Left lobe of liver (tissue), 2 donors: ENCODE results near the gene HSPG2. TPM values are rescaled to one million over a fixed set of nuclear protein-coding genes. Genes with fewer than 3 reads are reported as not detected.
"Not testable (repeated sequence)": the region's sequence is repeated elsewhere in the genome, so short reads cannot be mapped to it uniquely, and the experiment has no call there.

Experiments
- ATAC-seq: fragments of 200-7000 bp; cut with Tn5 transposase; one replicate; pipeline ENCODE4 v1.9.1; 2020; ENCODE audit warnings: mild to moderate bottlenecking, moderate library complexity
- DNase-seq: peaks from one replicate; pipeline ENCODE4 v3.0.0-alpha.2; 2020; ENCODE audit warnings: low spot score
- total RNA-seq: library from RNA; stranded (reverse); gene quantifications from one replicate; pipeline ENCODE4 v1.2.1, GENCODE V29; 2021
- donor health status: DM: no; HTN: no; CAD: no; lungs with moderate emphysema.
- donor health status: DM: no; HTN: yes; CAD: no.

Gene HSPG2
- total RNA-seq, 1 donor from 2014 or later: 50.8 TPM

- ATAC-seq: no peak
- DNase-seq: no peak
Measured at GRCh38 chr1:21935393-21935804, 1.7 kb downstream of the HSPG2 start.

DNA sequence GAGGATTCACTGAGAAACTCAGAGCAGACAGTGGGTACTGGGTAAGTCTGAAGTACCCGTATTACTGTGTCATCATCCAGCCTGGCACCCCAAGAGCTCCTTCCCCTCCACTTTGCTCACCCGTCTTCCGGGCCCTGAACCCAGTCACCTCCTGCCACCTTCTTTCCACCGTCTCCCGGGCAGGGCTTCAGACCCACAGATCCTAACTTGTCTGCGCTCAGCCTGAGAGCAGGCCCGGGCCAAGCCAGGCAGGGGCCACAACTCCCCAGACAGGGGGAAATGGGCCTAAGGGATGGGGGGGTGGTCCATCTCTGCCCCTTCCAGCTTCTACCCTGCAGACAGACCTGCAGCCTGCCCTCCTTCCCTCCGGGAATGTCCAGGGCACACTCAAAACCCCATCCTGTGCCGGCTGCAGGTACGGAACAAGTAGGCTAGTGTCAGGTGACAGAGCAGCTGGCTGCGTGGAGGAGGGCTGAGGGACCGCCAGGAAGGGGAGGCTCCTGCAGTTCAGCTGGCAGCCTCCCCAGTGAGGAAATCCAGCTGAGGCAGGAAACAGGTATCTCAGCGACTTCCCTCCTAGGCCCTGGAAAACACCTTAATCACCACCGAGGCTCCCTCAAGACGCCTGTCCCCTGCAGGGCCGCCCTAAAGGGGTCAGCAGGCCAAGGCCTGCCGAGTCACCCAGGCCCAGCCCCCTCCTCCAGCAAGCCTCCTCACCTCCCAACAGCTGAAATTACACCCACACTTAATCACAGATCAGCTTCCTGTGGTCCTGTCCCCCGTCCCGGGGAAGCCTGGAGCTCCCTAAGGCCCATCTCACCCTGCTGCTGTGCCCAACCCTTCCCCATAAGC, 3.5 kb downstream of the HSPG2 start:
- ATAC-seq (peak; percentile 18), DNase-seq (peak; percentile 54)

- DNase-seq (no peak), ATAC-seq (no peak)
Measured at GRCh38 chr1:21932127-21932526, 5.0 kb downstream of the HSPG2 start.

DNA sequence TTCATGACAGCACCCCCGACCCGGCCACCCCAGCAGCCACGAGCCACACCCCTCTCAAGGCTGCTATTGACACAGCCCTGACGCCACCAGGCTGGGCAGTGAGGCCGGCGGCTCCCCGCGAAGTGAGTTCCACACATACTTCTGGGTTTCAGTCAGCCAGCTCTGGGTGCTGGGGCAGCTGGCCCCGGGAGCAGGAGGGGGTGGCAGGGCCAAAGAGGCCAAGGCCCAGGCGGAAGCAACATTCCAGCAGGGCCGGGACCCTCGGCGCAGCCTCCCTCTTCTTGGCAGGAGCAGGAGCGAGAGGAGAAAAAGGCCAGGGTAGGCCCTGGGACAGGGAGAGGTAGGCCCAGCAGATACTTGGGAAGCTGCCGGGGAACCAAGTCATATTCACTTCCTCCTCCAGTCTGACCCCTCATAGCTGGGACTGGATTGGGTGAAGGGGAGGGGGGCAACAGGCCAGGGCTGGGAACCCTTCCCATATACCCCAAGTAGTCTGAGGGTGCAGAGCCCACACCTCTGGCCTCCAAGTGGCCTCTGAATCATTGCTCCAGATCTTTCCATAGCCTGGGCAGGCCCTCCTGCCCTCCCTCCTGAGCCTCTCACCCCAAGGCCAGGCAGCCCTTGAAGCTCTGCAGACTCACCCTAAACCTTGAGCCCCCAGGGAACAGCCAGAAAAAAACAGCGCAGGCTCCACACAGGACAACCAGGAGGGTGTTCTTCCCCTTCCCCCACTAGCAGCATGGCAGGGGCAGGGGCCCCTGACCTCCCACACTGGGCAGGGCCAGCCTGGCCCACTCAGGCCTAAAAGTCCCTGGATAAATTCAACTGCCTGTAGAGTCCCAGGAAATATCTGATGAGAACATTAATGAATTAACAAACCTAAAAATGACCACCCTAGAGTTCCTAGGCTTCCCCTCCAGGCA, 5.7 kb downstream of the HSPG2 start:
- DNase-seq (no peak), ATAC-seq (peak; percentile 33)

- DNase-seq: no peak
- no peak for ATAC-seq
Measured at GRCh38 chr1:21930629-21931170, 6.4 kb downstream of the HSPG2 start.

DNA sequence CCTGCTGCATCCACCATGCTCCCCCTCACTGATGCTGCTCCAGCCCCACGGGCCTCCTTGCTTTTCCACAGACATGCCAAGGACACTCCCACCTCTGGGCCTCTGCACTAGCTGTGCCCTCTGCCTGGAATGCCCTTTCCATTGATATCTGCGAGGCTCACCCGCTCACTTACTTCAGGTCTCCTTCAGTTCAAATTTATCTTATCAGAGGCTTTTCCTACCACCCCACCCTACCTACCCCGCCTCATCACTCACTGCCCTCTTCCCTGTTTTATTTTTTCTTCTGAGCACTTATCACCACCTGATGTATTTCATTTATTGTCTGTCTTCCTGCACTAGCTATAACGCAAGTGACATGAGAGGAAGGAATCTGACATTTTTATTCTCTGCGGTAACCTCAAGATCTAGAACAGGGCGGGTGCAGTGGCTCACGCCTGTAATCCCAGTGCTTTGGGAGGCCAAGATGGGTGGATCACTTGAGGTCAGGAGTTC, 7.0 kb downstream of the HSPG2 start:
- ATAC-seq: no peak
- DNase-seq: no peak

GRCh38 chr1:21927533-21928237, 9.4 kb downstream of the HSPG2 start:
- DNase-seq: no peak
- no peak for ATAC-seq

DNA sequence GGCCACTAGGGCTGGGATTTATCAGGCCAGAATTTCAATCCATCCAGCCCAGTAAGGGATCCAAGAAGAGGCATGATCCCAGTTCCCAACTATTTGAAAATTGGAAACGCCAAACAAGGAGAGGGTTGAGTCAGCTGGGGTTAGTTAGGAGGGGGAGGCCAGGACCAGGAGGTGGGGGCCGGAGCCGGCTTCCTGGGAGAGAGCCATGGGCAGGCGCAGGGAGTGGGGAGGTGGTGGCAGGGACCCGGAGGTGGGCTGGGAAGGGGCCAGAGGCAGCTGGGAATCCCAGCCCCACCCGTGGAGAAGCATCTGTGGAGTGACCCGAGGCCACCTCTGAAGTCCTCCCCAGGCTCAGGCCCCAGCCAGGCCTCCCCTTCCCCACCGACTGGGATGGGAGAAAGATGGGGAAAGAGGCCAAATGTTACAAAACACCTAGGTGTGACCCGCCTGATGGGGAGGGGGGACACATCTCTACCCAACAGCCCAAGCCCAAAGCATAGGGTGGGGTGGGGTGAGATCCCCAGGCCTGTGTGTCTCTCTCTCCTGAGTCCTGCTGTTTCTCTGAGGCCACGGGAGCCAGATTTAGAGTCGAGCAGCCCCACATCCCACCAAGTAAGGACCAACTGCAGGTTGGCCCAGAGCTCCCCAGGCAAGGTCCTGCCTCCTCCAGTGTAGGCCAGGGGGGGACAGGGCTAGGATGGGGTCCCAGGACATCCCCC, 10.1 kb downstream of the HSPG2 start:
- no peak for ATAC-seq
- DNase-seq: no peak

DNA sequence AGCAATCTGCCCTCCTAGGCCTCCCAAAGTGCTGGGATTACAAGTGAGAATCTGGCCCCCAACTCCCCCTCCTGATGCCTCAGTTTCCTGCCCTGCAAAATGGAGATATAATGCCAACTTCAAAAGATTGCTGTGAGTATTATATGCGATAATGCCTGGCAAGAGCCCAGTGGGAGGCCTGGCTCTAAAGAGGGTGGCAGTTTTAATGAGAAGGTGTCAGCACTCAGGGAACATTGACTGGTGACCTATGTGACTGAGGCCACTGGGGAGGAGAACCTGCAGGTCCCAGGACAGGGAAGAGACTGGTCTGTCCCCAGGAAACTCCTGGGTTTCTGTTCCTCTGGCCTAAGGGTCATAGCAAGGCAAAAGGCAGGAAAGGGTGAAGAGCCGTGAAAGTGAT, 11.0 kb downstream of the HSPG2 start:
- ATAC-seq: no peak

GRCh38 chr1:21925334-21925940, 11.7 kb downstream of the HSPG2 start:
- DNase-seq (no peak), ATAC-seq (no peak)

More for the DNA sequence above, 11.0 kb downstream of the HSPG2 start:
- DNase-seq: no peak

DNA sequence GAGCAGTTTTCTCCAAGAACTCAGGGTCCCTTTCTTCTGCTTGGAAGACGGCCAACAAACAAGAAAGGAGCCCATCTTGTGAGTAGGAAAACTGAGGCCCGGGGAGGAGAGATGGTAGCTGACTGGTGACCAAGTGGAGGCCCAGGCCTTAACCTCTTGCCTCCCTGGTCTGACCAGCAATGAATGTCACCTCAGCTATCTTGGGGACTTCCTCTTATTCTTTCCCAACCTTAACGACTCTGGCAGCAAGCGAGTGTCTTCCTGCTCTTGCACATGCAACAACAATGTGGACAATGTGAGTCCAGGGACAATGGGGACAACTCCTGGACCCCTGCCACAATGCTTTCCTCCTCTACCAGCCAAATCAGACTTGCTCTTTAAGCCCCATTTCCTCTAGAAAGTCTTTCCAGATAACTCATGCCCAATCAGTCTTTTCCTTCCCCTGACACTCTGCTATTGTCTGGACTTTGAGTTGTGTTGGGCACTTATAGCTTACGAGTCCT, 12.6 kb downstream of the HSPG2 start:
- ATAC-seq (peak; percentile 55), DNase-seq (no peak)

- no peak for ATAC-seq
- no peak for DNase-seq
Measured at GRCh38 chr1:21922090-21923013, 14.8 kb downstream of the HSPG2 start.

GRCh38 chr1:21921100-21921875, 15.8 kb downstream of the HSPG2 start:
- no peak for DNase-seq
- no peak for ATAC-seq

DNA sequence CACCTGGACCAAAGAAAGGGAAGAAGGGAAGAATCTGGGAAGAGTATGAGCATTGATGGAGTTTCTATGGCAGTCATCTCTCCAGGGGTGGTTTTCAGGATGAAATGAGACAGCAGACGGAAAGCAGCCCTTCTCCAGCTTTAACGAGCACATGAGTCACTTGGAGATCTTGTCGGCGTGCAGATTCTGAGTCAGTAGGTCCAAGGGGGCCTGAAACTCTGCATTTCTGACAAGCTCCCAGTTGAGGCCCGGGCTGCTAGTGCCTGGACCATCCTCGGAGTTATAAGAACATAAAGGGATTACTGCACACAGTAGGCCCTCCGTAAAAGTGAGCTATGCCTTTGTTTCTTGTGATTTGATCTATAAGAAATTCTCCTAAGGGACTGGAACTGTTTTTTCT, 17.6 kb downstream of the HSPG2 start:
- ATAC-seq (no peak), DNase-seq (no peak)

GRCh38 chr1:21917239-21917631, 19.9 kb downstream of the HSPG2 start:
- not testable (repeated sequence) for ATAC-seq, DNase-seq

DNA sequence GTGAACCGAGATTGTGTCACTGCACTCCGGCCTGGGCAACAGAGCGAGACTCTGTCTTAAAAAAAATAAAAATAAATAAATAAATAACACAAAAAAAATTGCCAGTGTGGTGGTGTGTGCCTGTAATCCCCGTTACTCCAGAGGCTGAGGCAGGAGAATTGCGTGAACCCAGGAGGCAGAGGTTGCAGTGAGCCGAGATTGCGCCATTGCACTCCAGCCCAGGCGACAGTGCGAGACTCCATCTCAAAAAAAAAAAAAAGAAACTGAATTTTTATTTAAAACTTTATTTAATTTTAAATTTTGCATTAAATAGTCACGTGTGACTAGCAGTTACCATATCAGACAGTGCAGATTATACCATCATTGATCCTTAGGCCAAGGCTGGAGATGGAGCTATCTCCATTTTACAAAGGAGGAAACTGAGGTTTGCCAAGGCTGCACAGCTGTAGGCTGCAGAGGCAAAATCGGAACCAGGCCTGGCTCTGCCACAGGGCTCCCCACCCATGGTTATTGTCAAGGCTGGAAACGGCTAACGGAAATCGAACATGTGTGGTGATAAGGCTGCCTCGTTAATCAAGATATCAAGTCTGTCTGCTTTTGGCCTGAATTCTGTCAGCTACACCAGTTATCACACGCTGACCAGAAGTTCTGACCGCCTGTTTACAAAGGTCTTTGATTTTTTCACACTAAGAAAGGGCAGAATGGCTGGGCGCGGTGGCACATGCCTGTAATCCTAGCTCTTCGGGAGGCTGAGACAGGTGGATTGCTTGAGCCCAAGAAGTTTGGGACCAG, 20.5 kb downstream of the HSPG2 start:
- DNase-seq (no peak), ATAC-seq (peak; percentile 12)
